ENCODE measurements around the gene SETMAR.

DNA sequence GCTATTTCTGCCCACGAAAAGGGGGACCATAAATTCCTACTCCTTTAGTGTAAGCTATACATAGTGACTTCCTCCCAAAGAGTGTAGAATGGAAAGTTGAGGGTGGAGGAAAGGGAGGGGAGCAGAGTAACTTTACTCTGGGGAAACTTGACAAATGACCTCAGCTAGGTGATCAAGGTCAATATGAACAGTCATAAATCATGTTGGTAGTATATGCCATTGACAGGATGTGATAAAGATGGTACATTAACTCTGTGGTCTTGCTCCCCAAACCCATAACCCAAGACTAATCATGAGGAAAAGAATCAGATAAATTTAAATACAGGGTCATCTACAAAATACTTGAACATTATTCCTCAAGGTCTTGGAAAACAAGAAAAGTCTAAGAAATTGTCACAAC lies 18.6 kb downstream of the SETMAR start:
- no peak for TF ChIP-seq CTCF (IDR thresholded peaks at IDR 0.05)
- TF ChIP-seq EZH2 (IDR thresholded peaks at IDR 0.05; ENCODE audit: borderline replicate concordance, insufficient read depth, low read depth, low read length, poor library complexity, severe bottlenecking): no peak
